Vagina (tissue), 2 donors: ENCODE data around the gene CUBN.

ENCODE experiments used
- CTCF ChIP-seq, 3 experiments: fragments of 450-650 bp in 2 of 3; fragments of 200-600 bp in 1 of 3; sonication (generic) in 1 of 3; IDR thresholded peaks; one replicate each; pipeline ENCODE4 v1.5.1; 2017 to 2019; ENCODE audit warnings: antibody characterized with exemption in 3 of 3, mild to moderate bottlenecking in 2 of 3, moderate library complexity in 2 of 3
- POLR2A ChIP-seq, 2 donors: fragments of 450-650 bp; IDR thresholded peaks; one replicate each; pipeline ENCODE4 v1.6.1; 2017; ENCODE audit warnings: antibody characterized with exemption in 2 of 2, mild to moderate bottlenecking in 2 of 2, moderate library complexity in 2 of 2

GRCh38 chr10:17092216-17092944 is 37.2 kb downstream of the CUBN start:
- TF ChIP-seq CTCF (IDR thresholded peaks at IDR 0.05) (no peak), POLR2A (IDR thresholded peaks at IDR 0.05) (no peak)
